ENCODE measurements around the gene GTF3C4.

DNA sequence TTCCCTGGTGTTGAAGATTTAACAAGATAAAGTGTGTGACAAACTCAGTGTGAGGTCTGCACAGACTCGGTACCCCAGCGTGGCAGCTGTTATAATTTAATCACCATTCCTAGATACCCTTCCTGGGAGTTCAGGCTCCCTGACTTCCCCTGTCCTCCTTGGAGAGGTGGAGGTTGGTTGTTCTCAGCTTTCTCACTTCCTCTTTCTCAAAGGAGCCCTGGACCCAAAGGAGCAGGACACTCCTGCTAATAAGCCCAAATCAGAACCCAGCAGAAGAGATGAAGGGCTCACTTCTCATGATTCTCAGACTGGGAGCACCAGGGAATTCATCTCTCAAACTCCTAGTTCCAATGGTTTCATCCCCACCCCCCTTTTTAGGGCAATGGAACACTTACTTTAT, 58.2 kb downstream of the GTF3C4 start:
- TF ChIP-seq, protein P1, sequence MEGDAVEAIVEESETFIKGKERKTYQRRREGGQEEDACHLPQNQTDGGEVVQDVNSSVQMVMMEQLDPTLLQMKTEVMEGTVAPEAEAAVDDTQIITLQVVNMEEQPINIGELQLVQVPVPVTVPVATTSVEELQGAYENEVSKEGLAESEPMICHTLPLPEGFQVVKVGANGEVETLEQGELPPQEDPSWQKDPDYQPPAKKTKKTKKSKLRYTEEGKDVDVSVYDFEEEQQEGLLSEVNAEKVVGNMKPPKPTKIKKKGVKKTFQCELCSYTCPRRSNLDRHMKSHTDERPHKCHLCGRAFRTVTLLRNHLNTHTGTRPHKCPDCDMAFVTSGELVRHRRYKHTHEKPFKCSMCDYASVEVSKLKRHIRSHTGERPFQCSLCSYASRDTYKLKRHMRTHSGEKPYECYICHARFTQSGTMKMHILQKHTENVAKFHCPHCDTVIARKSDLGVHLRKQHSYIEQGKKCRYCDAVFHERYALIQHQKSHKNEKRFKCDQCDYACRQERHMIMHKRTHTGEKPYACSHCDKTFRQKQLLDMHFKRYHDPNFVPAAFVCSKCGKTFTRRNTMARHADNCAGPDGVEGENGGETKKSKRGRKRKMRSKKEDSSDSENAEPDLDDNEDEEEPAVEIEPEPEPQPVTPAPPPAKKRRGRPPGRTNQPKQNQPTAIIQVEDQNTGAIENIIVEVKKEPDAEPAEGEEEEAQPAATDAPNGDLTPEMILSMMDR (IDR thresholded peaks at IDR 0.05; ENCODE audit: poor library complexity): no peak
- TF ChIP-seq EZH2 (IDR thresholded peaks at IDR 0.05; ENCODE audit: borderline replicate concordance): no peak

Data from hepatocyte (in vitro differentiated cells).